Activated T-helper 2 cell treated with anti-CD3 and anti-CD28 coated beads, Interferon-gamma antibody, Interleukin-2, Interleukin-4, amounts not matched to agents 10 μg/mL and 5 μg/mL and 100 μg/mL, durations not matched to agents 14 hours and 24 hours and 36 hours (primary cell): Measurements from ENCODE around the gene CACNG1. TPM values are rescaled to one million over a fixed set of nuclear protein-coding genes. Genes with fewer than 3 reads are reported as not detected.

Experiments used
- DNase-seq: peaks from one replicate; pipeline ENCODE4 v3.0.0; 2021; ENCODE audit warnings: low spot score
- H3K27ac Mint-ChIP-seq: one replicate; pipeline ENCODE4 v1.8.0; 2021; ENCODE audit warnings: mixed read lengths
- H3K27me3 Mint-ChIP-seq: one replicate; pipeline ENCODE4 v1.8.0; 2021; ENCODE audit warnings: low read depth, mixed read lengths
- H3K36me3 Mint-ChIP-seq: one replicate; pipeline ENCODE4 v1.8.0; 2021; ENCODE audit warnings: low read depth, mixed read lengths
- H3K4me1 Mint-ChIP-seq: one replicate; pipeline ENCODE4 v1.8.0; 2021; ENCODE audit warnings: low read depth, mixed read lengths
- H3K4me3 Mint-ChIP-seq: one replicate; pipeline ENCODE4 v1.8.0; 2021; ENCODE audit warnings: low read depth, mild to moderate bottlenecking, moderate library complexity, mixed read lengths
- H3K9me3 Mint-ChIP-seq: one replicate; pipeline ENCODE4 v1.8.0; 2021; ENCODE audit warnings: mixed read lengths
- intact Hi-C: fragments of 100-400 bp; cut with micrococcal nuclease; formaldehyde crosslinking; loops from one replicate; pipeline ENCODE4 v1.15.1; 2023
- total RNA-seq: library from RNA; stranded (reverse); gene quantifications from 2 replicates; pipeline ENCODE4 v1.2.3, GENCODE V29; 2022

The CACNG1 gene
- total RNA-seq, 1 donor from 2014 or later: not detected

DNA sequence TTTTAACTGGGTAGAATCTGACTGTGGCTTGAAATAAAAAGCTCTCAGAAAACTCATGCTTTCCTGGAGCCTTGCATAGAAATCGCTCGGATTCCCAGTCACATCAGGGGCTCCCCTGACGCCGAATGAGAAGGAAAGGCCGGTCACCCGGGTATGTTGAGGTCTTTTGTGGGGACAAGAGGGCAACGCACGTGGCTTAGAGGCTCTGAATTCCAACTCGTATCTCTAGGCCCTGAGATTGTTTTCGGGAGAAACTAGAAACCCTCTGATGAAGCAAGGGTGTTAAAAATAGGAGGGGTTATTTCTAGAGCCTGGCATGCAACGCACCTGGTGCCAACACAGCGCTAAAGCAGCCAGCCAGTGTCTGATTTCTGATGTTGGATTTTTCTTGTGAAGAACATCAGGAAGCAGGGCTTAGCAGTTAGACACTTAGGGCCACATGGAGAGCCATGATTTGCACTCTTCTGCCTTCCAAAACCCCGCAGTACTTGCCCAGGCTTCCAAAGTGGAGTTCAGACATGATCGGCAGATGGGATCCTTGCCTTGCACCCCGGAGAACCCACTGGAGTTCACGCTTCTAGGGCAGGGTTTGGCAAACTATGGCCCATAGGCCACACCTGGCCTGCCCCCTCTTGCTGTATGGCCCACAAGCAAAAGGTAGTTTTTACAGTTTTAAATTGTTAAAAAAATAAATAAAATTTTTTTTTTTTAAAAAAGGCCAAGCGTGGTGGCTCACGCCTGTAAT, 12.6 kb downstream of the CACNG1 start:
- intact Hi-C loops: no loop called here
- DNase-seq: no peak
- no peaks in the 10 kb centered on the region for H3K27me3 Mint-ChIP-seq

DNA sequence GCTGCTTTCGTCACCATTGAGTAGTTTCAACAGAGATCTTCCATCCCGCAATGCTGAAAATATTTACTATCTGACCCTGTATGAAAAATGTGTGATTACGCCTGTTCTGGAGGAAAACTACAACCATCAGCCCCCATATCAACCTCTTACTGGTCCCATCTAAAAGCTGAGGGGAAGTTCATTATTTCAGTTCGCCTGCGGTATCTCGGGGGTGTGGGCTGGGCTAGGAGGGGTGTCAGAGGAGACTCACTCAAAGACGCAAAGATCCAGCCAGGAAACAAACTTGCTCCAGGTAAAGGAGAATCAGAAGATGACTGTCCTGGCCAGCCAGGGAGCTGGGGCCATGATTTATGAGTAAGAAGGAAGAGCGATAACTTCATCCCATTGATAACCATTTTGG, 13.7 kb downstream of the CACNG1 start:
- H3K4me3 Mint-ChIP-seq: no peak overlapping the region
- no peaks in the 10 kb centered on the region for H3K9me3 Mint-ChIP-seq
- DNase-seq: no peak
- H3K4me1 Mint-ChIP-seq: no peaks in the 10 kb centered on the region
- H3K27ac Mint-ChIP-seq: no peak overlapping the region
- H3K27me3 Mint-ChIP-seq: no peaks in the 10 kb centered on the region
- intact Hi-C loops: no loop called here
- no peaks in the 10 kb centered on the region for H3K36me3 Mint-ChIP-seq

More for the DNA sequence above, 12.6 kb downstream of the CACNG1 start:
- no peak overlapping the region for H3K4me3 Mint-ChIP-seq
- no peaks in the 10 kb centered on the region for H3K9me3 Mint-ChIP-seq
- H3K27ac Mint-ChIP-seq: no peak overlapping the region
- H3K4me1 Mint-ChIP-seq: no peaks in the 10 kb centered on the region
- H3K36me3 Mint-ChIP-seq: no peaks in the 10 kb centered on the region

DNA sequence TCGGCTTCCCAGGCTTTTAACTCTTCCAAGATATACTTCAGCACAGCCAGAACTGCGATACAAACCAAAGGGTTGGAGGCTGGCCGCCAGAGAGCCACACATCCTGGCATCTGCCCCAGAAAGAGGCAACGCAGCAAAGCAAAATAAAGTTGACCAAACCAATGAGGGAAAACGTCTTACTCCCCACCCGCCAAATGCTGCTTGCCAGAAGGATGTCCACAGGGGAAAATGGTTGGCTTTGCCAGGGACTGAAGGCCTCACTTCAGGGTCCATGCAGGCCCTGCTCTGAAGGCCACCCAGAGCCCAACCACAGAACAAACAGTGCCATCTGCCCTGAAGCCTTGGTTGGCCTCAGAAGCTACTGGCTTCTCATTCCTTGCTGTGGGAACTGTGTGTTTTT, 15.0 kb downstream of the CACNG1 start:
- DNase-seq: no peak
- H3K4me3 Mint-ChIP-seq: no peak overlapping the region
- H3K27me3 Mint-ChIP-seq: no peaks in the 10 kb centered on the region
- intact Hi-C loops: no loop called here
- H3K9me3 Mint-ChIP-seq: no peaks in the 10 kb centered on the region
- H3K36me3 Mint-ChIP-seq: no peaks in the 10 kb centered on the region
- H3K4me1 Mint-ChIP-seq: no peaks in the 10 kb centered on the region
- no peak overlapping the region for H3K27ac Mint-ChIP-seq

DNA sequence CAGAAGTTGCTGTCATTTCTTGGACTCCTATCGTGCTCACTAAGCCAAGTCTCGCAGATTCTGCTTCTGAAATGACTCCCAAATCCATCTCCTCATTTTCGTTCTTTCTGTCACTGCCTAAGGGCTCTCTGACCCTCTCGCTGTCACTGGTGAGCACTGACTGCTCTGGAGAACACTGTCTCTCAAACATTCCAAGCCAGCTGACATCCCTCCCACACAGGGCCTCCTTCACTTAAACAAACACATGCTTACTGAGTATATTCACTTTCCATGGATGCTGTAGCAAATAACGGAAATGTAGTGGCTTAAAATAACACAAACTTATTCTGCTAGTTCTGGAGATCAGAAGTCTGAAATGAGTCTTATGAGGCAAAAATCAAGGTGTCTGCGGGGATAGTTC, 18.8 kb downstream of the CACNG1 start:
- Mint-ChIP-seq H3K4me1 (no peaks in the 10 kb centered on the region), H3K27me3 (no peaks in the 10 kb centered on the region), H3K9me3 (no peaks in the 10 kb centered on the region), H3K36me3 (no peaks in the 10 kb centered on the region), H3K27ac (no peak overlapping the region), H3K4me3 (no peak overlapping the region)
- intact Hi-C loops: no loop called here
- DNase-seq: no peak

DNA sequence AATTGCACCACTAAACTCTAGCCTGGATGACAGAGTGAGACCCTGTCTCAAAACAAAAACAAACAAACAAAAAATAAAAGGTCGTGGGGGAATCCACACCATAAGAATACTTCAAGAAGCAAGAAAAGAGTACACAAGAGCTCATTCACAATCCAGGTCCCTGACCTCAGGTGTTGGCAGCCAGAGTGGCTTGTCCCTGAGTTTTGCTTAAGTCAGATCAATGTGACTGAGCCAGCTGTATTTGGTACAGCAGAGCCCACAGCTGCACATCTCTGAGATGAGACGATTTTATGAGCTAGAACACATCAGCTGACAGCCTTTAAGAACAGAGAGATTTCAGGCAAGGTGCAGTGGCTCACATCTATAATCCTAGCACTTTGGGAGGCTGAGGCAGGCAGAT, 22.4 kb downstream of the CACNG1 start:
- Mint-ChIP-seq H3K36me3 (no peaks in the 10 kb centered on the region), H3K9me3 (no peaks in the 10 kb centered on the region), H3K27me3 (no peaks in the 10 kb centered on the region), H3K4me1 (no peaks in the 10 kb centered on the region), H3K4me3 (no peak overlapping the region), H3K27ac (no peak overlapping the region)
- intact Hi-C loops: no loop called here
- DNase-seq: no peak

DNA sequence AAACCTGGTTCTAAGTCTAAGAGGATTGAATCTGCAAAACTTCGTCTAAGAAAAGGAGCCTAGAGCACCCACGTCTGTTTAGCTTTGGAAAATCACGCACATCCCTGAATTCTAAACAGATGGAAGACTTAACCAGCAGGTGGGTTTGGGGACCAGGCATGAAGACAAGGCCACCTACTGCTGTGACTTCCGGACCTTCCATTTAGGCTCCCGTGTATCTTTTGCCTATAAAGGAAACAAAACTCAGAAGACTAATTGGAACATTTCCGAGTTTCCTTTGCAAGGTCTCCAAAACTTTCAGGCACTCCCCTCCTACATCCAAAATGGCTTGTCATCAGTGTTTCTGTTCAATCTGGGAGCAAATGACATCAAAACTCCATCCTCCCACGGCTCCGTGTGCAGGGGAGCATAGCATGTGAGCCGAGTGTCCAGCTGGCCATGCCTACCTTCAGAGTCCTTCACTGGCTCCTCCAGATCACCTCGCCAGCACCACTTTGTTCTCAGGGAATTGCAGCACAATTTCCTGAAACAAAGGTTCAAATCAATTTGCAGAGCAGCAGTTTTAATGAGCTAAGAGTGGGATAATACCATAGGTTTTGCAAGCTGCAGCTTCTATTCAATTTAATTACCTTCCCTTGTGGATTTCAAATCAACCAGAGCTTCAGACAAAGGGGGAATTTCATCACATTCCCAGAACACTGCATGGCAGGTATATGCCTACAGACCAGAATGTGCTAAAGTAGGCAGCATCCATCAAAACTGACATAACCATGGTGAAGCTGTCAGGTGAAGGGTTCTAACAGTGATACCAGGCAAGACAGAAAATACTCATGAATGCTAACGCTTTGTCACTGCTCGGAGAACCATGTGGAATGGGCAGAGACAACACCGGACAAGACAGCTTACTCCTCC, 23.5 kb downstream of the CACNG1 start:
- intact Hi-C loops: no loop called here
- Mint-ChIP-seq H3K27me3 (no peaks in the 10 kb centered on the region), H3K4me1 (no peaks in the 10 kb centered on the region), H3K9me3 (no peaks in the 10 kb centered on the region), H3K27ac (no peak overlapping the region), H3K36me3 (no peaks in the 10 kb centered on the region), H3K4me3 (no peak overlapping the region)
- no peak for DNase-seq

DNA sequence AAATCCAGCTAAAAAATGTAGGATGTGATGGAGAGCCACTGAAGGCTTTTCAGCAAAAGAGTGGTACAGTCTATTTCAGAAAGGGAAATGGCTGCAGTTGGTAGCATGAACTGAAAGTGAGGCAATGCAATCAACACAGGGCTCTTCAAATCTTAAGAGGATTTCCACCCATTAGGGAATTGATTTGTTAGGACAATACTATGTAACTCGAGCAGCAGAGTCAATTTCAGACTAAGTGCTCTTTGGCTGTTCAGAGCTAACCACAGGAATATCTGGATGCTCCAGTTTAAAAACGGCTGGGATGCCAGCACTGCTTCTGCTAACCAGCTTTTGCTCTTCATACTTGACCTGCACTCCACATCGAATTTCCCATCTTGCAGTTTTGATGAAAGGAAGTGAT, 24.6 kb downstream of the CACNG1 start:
- Mint-ChIP-seq H3K4me1 (no peaks in the 10 kb centered on the region), H3K36me3 (peaks cover 4% of the 10 kb centered on the region), H3K9me3 (no peaks in the 10 kb centered on the region), H3K4me3 (no peak overlapping the region), H3K27me3 (no peaks in the 10 kb centered on the region), H3K27ac (no peak overlapping the region)
- intact Hi-C loops: no loop called here
- no peak for DNase-seq

DNA sequence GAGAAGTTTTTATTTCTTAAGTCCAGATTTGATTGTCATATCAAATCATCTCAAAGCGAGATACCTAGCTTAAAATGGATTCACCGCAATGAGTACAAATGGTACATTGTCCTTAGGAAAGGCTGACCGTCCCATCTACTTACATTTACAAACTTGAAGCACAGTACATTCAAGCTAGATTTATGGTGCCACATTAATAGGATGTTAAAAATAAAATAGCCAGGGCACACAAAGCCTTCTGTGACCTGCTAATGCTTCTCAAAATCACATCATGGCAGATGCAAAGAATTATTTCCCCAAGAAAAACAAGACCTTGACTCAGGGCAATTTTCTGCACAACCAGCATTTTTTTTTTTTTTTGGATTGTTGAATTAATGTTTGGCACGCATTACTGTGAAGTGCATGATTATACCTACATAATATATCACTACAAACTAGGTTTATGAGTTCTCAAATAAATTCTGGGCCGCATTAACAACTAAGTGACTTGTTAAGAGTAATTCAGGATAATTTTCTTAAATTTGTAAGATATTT, 25.3 kb downstream of the CACNG1 start:
- intact Hi-C loops: no loop called here
- H3K9me3 Mint-ChIP-seq: no peaks in the 10 kb centered on the region
- H3K27me3 Mint-ChIP-seq: no peaks in the 10 kb centered on the region
- peaks cover 4% of the 10 kb centered on the region for H3K36me3 Mint-ChIP-seq
- no peak for DNase-seq
- H3K4me1 Mint-ChIP-seq: no peaks in the 10 kb centered on the region
- H3K27ac Mint-ChIP-seq: no peak overlapping the region
- H3K4me3 Mint-ChIP-seq: no peak overlapping the region

DNA sequence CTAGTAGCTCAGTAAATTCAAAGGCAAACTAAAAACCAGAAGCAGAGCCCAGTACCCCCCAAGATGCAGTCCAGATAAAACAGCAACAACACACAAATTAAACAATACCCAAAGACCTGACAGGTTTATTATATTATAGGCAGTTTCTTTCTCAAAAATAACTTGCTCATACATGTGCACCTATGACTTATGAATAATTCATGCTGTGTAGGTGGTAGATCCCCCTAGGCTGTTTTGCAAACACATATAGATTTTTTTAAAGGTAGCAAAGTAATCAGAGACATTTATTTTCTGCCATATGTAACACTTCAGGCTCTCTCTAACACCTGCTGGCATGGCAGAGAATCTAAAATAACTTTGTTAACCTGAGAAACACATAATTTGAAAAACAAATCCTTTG, 27.2 kb downstream of the CACNG1 start:
- Mint-ChIP-seq H3K36me3 (peaks cover 13% of the 10 kb centered on the region), H3K27me3 (no peaks in the 10 kb centered on the region), H3K27ac (no peak overlapping the region), H3K4me1 (no peaks in the 10 kb centered on the region), H3K4me3 (no peak overlapping the region), H3K9me3 (no peaks in the 10 kb centered on the region)
- intact Hi-C loops: no loop called here
- no peak for DNase-seq

DNA sequence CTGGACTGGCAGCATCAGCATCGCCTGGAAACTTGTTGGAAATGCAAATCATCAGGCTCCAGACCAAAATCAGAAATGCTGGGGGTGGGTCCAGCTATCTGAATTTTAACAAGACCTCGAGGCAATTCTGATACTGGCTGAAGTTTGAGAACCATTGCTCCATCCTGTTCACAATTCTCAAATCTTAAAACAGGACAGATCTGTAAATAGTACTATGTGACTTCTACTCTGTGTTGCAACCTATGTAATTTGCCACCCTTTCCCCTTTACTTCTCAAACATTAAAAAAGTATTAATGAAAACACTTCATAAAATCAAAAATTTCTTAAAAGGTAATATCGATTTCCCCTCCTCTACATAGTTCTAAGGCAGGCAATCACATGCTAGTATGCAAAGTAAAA, 28.5 kb downstream of the CACNG1 start:
- intact Hi-C loops: no loop called here
- H3K4me1 Mint-ChIP-seq: no peaks in the 10 kb centered on the region
- no peak overlapping the region for H3K4me3 Mint-ChIP-seq
- no peak for DNase-seq
- peaks cover 16% of the 10 kb centered on the region for H3K36me3 Mint-ChIP-seq
- H3K27ac Mint-ChIP-seq: no peak overlapping the region
- H3K27me3 Mint-ChIP-seq: no peaks in the 10 kb centered on the region
- no peaks in the 10 kb centered on the region for H3K9me3 Mint-ChIP-seq

DNA sequence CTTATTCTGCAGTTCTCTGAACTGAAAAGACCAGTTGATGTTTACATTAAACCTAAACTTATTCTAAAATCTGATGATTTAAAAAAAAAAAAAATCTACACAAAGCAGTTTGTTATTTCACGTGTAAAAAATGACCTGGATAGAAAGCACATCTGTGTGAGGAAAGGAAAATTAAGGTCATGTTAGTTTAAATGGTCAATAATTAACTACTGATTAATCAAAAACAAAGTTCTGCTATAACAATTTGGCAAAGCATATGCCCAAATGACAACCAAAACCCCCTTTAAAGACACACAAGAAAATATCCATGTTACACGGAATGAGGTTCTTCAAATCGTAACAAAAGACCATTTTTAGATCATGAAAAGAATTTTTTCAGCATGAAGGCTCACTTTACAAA, 30.4 kb downstream of the CACNG1 start:
- H3K27me3 Mint-ChIP-seq: no peaks in the 10 kb centered on the region
- no peak for DNase-seq
- peaks cover 21% of the 10 kb centered on the region for H3K36me3 Mint-ChIP-seq
- H3K9me3 Mint-ChIP-seq: no peaks in the 10 kb centered on the region
- no peak overlapping the region for H3K4me3 Mint-ChIP-seq
- intact Hi-C loops: no loop called here
- no peak overlapping the region for H3K27ac Mint-ChIP-seq
- no peaks in the 10 kb centered on the region for H3K4me1 Mint-ChIP-seq

DNA sequence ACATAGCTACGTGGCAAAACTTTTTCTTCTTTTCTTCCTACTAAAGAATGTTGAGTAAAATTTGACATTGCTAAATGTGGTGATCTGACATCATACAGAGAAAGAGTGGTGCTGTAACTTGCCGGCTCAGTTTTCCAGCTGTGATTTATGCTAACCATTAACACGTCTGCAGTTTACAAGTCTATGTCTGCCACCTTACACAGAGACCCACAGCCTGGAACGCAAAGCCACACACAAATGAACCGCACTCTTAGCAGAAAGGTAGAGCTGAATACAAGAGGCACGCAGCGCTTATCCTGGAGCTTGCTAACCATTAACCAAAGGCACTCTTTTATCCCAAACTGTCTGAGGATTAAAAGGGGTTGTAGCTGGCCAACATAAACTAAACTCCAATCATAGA, 31.9 kb downstream of the CACNG1 start:
- intact Hi-C loops: no loop called here
- Mint-ChIP-seq H3K27me3 (no peaks in the 10 kb centered on the region), H3K4me1 (peaks cover 5% of the 10 kb centered on the region), H3K9me3 (no peaks in the 10 kb centered on the region), H3K4me3 (no peak overlapping the region), H3K27ac (no peak overlapping the region), H3K36me3 (peaks cover 21% of the 10 kb centered on the region)
- no peak for DNase-seq

DNA sequence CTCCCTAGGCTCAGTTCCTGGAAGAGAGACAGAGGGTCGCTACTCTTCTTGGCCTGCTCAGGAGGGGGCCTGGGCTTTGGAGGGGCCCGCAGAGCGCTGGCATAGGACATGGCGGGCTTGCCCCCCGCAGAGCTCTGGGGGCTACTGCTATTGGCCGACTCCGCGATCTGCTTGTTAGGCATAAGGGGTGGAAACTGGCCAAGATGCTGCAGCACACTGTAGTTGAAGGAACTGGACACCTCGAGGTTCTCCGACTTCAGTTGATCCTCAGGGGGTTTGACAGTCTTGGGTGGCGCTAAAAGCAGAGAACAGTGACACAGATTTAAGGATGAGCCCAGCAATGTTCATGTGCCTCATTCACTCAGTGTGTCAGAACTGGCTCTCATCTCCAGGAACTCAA, 33.9 kb downstream of the CACNG1 start:
- Mint-ChIP-seq H3K36me3 (peaks cover 27% of the 10 kb centered on the region), H3K27me3 (no peaks in the 10 kb centered on the region), H3K4me1 (peaks cover 14% of the 10 kb centered on the region), H3K9me3 (no peaks in the 10 kb centered on the region), H3K27ac (no peak overlapping the region), H3K4me3 (no peak overlapping the region)
- DNase-seq: no peak
- intact Hi-C loops: no loop called here
